GM21423 (cell line): Measurements from ENCODE around the gene IQGAP3.
"Not testable (repeated sequence)": the region's sequence is repeated elsewhere in the genome, so short reads cannot be mapped to it uniquely, and the experiment has no call there.

Experiments used
- ATAC-seq: cut with Tn5 transposase; IDR thresholded peaks from one replicate; pipeline ENCODE4 v1.9.1; 2021; ENCODE audit warnings: mild to moderate bottlenecking, moderate library complexity; ENCODE audit not compliant: unreplicated experiment

IQGAP3 gene, protein sequence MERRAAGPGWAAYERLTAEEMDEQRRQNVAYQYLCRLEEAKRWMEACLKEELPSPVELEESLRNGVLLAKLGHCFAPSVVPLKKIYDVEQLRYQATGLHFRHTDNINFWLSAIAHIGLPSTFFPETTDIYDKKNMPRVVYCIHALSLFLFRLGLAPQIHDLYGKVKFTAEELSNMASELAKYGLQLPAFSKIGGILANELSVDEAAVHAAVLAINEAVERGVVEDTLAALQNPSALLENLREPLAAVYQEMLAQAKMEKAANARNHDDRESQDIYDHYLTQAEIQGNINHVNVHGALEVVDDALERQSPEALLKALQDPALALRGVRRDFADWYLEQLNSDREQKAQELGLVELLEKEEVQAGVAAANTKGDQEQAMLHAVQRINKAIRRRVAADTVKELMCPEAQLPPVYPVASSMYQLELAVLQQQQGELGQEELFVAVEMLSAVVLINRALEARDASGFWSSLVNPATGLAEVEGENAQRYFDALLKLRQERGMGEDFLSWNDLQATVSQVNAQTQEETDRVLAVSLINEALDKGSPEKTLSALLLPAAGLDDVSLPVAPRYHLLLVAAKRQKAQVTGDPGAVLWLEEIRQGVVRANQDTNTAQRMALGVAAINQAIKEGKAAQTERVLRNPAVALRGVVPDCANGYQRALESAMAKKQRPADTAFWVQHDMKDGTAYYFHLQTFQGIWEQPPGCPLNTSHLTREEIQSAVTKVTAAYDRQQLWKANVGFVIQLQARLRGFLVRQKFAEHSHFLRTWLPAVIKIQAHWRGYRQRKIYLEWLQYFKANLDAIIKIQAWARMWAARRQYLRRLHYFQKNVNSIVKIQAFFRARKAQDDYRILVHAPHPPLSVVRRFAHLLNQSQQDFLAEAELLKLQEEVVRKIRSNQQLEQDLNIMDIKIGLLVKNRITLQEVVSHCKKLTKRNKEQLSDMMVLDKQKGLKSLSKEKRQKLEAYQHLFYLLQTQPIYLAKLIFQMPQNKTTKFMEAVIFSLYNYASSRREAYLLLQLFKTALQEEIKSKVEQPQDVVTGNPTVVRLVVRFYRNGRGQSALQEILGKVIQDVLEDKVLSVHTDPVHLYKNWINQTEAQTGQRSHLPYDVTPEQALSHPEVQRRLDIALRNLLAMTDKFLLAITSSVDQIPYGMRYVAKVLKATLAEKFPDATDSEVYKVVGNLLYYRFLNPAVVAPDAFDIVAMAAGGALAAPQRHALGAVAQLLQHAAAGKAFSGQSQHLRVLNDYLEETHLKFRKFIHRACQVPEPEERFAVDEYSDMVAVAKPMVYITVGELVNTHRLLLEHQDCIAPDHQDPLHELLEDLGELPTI (N-terminal part only)

DNA sequence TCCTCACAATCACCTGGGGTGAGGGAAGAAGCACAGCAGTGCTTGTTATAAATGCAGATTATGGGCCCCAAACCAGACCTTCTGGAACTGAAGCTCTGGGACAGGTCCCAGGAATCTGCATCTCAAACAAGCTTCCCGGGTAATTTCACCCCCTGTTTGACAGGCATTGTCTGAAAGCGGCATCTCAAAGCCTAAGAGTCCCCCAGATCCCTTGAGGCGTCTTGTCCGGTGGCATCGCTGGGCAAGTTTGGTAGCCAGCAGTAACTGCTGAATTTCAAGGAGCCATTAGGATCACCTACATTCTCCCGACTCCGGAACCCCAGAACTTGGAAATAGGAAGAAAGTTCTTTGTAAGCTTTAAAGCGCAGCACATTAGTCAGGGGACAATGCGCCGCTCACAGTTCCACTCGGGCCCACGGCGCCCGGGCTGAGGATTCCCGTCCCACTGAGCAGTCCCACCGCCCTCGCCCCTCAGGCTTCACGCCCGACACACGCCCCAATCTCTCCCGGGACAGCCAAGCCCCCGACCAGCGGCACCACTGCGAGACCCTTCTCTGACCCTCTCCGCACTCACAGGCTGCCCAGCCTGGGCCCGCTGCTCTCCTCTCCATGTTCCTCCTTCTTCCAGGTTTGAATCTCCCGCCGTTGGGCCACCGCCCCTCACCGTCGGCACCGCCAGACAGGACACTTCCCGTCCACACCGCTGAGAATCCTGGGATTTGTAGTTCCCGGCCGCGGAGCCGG is at the start of gene IQGAP3:
IQGAP3 (minus strand) TSS at position 647 of the 744 bp plus-strand sequence; CDS start at position 611, 36 bp downstream.
- ATAC-seq, result peak; percentile 75

DNA sequence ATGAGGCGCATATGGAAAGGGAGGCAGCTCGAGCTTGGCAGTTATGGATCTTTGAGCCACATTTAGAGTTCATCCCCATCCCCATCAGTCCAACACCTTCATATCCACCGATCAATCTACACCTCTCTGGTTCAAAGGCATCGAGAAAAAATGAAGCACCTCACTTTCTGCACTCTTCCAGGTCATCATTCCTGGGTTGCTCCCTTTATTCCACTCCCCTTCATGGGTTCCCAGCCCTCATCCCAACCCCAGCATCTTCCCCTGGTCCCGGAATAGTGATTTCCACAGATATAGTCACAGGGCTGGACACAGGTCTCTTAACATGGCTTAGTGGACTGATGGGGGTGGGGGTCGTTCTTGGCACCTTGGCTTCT is 47.2 kb upstream of the IQGAP3 start:
- no peak for ATAC-seq

DNA sequence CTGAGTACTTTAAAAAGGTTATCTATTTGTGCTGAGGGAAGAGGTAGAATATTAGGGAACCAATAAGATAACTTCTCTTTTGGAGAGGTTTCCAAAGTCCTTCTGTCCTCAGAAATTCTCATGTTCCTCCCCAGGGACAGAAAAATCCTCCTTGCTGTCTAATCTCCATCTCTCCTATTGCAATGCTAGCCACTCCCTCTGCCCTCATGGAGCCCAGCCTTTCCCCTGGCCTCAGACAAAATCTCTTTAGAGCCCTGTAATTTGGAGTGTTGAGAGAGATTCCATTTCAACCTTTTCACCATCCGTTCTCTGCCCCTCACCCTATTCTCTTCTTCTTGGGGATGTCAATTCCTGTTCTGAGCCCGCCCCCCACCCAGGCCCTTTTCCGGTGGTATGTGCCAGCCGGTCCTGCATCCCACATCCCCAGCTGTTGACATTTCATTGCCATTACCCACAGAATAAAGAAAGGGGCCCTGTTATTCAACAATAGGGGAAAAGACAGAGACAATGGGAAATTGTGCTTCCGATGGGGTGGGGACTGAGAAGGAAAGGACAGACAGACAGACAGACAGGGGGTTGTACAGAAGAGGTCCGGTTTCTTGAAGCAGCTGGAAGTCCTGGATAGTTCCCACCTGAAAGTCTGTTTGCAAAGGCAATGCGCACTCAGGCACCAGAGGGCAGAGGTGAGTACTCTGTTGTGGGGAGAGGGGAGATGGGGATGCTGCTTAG is 46.7 kb upstream of the IQGAP3 start, which contains the start of gene HAPLN2:
HAPLN2 (plus strand) TSS at position 563 of the 729 bp plus-strand sequence. CDS start 4,076 bp downstream, outside the sequence.
- ATAC-seq, result no peak

DNA sequence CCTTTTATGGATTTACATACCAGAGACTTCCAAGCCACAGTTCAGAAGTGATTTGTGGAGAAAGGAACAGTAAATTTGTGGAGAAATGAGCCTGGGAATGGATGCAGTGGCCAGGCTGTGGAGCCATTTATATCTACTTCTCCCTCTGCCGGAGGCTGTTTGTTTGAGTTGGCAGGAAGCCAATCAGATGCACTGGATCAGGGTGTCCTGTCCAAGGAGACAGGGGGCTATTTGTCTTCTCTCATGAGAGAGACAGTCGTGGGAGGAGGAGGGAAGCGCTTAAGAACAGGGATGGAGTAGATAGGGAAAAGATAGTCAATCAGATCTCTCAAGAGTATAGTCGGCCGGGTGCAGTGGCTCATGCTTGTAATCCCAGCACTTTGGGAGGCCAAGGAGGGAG is 44.1 kb upstream of the IQGAP3 start:
- no peak for ATAC-seq

DNA sequence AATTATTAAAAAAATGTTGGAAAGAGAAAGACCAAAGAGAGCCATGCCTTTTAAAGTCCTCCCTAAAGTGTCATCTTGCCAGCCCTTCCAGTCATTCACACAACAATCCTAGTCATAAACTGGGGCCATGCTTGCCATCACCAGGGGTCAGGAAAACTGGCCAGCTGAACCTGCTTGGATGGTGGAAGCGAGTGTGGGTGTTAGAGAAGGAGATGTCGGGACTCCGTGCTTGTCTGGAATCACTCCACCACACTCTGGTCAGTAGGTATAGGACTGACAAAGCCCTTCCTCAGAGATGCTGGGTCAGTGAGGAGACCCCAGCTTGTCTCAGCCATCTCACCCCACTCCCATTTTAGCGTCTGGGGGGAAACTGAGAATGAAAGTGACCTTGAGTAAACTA is 43.6 kb upstream of the IQGAP3 start:
- no peak for ATAC-seq

DNA sequence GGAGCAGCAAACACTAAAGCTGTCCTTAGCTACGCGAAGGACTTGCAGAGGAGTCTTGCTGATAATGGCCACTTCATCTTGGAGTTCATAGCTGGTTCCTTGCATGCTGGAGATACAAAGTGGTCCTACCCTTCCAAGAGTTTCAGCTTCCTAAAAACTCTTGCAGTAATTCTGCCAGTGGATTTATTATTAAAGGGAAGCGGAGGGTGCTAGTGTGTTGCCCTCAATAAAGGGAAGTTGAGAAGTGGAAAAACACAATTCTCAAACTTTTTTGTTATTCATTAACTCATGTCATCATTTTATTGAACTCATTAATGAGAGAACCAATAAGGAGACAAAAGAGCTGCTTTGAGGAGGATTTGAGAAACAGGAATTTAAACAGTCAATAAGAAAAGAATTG is 40.3 kb upstream of the IQGAP3 start:
- ATAC-seq, result no peak

DNA sequence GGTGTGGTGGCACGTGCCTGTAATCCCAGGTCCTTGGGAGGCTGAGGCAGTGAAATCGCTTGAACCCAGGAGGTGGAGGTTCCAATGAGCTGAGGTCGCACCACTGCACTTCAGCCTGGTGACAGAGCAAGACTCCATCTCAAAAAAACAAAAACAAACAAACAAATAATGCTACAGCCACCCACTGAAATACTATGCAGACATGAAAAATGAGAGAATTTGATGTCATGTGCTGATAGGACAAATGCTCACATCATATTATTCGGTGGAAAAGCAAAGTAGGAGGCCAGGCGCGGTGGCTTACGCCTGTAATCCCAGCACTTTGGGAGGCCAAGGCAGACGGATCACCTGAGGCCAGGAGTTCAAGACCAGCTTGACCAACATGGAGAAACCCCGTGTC is 37.7 kb upstream of the IQGAP3 start:
- ATAC-seq, result not testable (repeated sequence)

DNA sequence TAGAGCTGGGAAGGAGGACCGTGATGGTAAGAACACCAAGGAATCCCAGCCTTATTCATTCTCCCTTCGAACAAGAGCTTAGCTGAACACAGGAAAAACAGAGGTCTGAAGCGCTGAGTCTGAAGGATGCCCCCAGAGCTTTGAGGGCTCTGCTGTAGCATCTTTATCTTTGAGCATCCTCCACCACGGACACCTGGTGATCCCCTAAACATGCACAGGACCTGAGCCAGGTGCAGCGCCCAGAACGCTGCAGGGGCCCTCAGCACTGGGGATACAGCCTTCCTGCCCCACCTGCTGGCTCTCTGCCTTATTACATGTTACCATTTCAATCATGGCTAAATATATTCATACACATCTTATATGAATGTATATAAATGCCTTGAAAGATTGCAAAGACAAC is 36.6 kb upstream of the IQGAP3 start:
- ATAC-seq, result no peak

DNA sequence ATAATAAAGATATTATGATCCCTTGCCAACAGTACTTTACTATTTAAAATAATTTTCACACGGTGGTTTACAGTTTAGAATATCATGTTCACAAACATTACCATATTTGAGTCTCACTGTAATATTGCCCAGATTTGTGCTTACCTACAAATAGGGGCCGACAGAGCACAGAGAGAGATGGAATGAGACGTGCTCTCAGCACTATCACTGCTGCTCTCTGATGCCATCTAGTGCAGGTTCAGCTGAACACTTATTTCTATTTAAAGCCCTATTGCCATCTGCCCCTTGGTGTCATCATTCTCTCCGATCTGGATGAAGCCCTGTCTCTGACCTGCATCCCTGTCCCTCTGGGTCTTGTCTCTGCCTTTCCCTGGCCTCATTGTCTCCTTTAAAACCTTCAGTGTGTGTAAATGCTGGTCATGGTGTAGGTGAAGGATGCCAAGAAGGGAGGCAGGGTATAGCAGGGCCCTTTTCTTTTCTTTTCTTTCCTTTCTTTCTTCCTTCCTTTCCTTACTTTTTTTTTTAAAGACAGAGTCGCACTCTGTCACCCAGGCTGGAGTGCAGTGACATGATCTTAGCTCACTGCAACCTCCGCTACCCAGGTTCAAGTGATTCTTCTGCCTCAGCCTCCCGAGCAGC is 35.8 kb upstream of the IQGAP3 start:
- no peak for ATAC-seq

DNA sequence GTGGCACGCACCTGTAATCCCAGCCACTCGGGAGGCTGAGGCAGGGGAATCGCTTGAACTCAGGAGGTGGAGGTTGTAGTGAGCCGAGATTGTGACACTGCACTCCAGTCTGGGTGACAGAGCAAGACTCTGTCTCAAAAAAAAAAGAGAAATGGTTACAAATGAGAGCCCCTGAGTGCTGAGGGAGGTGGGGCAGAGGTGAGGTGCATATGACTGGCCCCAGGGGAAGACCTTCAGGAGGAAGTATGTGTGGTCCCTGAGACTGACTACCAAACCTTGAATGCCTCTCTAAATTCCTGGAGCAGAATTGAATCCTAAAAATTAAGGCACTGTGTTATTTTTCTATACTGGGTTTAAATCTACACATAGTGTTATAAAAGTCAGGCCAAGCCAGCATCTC is 35.0 kb upstream of the IQGAP3 start:
- not testable (repeated sequence) for ATAC-seq

DNA sequence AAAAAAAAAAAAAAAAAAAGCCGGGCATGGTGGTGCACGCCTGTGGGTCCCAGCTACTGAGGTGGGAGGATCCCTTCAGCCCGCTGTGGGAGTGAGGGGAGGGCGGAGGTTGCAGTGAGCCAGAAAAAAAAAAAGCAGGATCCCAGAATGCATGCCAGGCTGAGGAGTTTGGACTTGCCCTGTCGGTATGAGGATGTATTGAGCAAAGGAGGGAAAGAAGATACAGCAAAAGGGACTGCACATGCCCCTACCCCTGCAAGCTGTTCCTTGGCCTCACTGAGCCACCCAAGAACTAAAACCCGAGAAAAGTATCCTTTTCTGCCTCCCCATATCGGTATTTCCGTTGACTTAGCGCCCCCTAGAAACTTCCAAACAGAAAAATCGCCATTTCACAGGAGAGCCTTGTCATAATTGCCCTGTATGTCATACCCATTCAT is 30.2 kb upstream of the IQGAP3 start:
- no peak for ATAC-seq

DNA sequence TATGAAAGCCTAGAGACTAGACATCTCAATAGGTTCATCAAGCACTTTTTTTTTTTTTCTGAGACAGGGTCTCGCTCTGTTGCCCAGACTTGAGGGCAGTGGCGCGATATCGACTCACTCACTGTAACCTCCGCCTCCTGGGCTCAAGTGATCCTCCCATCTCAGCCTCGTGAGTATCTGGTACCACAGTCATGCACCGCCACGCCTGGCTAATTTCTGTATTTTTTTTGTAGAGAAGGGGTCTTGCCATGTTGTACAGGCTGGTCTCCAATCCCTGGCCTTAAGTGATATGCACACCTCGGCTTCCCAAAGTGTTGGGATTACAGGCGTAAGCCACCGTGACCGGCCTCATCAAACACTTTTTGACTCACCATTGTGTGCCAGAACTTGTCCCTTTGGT is 29.5 kb upstream of the IQGAP3 start:
- no peak for ATAC-seq

DNA sequence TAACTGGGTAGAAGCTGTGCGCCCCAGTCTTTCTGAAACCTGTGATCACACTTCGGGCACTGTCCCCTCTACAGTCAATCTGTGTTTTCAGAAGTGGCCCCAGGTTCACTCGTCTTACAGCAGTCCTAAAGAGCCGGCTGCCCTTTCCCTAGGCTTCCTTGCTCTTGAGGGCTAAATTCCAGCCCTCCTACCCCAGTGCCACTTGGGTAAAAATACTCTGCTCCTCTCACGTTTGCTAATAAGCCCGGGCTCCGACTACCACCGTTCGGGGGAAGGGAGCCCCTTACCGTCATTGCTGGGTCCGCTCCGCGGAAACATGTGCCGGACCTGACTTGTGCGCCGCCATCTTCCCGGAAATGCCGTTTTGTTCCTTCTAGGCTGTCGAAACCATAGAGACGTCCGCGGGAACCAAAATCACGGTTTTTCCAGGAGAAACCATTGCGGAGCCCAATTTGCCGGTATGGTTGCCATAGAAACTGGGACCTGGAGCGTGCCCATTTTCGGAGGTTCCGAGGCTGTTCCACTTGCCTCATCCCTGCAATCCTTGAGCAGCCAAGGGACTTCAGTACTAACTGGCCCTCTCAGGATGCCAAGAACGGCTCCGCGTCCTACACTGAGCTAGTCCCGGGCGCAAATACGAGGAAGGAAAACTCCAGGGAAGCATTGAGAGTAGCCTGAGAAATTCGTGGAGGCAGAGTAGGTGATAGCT is 28.9 kb upstream of the IQGAP3 start, which contains the start of gene GPATCH4:
GPATCH4 (minus strand) TSS at position 358 of the 709 bp plus-strand sequence.
- ATAC-seq, result peak; percentile 42

DNA sequence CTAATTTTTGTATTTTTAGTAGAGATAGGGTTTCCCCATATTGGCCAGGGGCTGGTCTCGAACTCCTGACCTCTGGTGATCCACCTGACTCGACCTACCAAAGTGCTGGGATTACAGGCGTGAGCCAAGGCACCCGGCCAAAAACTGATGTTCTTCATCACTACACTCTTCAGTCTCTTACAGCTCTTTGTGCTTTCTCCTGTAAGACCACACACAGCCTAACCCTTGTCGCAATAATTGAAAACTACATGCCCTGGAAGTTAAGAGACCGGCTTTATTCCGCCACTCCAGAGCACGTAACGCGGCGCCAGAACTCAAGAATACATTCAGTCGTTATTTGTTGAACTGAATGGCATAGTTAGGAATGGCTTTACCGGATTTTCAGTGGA is 28.4 kb upstream of the IQGAP3 start:
- no peak for ATAC-seq

DNA sequence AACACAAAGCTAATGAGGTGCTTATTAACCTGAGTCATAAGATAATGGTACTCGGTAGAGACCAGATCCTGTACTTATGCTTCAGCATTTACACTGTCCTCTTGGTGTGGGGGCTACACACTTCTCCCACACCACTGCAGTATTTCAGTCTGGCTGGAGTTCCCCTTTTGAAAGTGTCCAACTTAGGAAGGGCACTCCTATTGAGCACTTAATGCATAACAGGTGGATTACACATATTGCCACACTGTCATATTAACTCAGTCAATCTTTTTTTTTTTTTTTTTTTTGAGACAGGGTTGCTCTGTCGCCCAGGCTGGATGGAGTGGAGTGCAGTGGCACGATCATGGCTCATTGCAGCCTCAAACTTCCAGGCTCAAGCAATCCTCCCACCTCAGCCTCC is 27.4 kb upstream of the IQGAP3 start:
- no peak for ATAC-seq

DNA sequence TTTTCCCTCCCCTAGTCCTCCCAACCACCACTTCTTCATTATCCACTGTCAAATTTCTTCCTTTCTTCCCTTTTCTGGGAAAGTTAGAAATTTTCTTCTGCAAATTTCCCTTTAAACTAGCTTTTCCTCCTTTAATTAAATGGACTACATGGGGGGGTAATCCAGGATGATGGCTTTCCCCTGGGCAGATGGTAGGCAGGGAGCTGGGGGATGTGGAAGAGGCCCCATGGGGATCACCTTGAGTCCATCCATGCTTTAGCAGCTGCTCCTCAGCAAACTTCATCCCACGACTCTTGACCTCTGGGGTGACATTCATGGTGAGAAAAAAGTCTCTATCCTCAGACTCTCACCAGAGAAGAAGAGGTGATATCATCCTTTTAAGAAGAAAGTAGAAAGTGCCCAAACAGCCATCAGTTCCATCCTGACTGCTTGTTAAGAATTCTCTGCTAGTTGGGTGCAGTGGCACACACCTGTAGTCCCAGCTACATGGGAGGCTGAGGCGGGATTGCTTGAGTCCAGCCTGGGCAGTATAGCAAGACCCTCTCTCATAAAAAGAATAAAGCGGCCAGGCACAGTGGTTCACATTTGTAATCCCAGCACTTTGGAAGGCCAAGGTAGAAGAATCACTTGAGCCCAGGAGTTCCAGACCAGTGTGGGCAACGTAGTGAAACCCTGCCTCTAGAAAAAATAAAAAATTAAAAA is 26.5 kb upstream of the IQGAP3 start:
- ATAC-seq, result no peak

DNA sequence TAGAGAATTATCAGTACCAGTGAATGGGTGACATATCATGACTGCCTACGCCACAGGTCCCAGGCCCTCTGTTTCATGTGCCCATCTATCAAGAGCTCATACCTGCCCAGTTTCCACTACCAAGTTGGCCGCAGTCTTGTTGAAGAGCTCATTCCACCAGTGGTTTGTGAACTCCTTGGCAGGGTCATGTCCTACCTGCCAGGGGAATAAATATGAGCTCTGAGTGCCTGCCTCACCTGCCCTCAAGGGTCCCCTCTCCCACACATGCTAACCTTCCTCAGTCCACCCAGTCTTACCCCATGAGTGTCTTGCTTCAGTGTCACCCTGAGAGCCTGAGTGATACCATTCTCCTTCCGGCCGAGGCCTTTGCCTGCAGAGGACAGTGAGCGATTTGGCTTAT is 25.8 kb upstream of the IQGAP3 start:
- no peak for ATAC-seq

DNA sequence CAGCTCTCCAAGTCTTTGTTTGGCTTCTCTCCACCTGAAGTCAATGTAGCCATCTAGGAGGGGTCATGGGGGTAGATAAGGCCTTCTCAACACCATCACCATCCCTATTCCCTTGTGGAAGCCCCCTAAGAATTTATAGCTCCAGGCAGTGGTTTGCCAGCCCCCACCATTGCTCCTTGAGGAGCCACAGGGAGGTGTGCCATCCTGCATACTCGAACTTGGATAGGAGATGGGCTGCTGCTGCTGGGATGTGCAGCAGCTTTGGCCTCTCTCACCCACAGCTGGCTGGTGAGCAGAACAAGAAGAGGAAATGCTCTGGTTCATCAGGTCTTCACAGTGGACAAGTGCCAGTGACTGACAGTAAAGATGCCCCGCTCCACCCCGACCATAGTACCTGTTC is 24.1 kb upstream of the IQGAP3 start:
- no peak for ATAC-seq
